Measurements from ENCODE around the gene KCNK7. TPM values are rescaled to one million over a fixed set of nuclear protein-coding genes. Genes with fewer than 3 reads are reported as not detected.

The KCNK7 gene
- total RNA-seq, 1 experiment from 2014 or later, result 0.61 TPM

DNA sequence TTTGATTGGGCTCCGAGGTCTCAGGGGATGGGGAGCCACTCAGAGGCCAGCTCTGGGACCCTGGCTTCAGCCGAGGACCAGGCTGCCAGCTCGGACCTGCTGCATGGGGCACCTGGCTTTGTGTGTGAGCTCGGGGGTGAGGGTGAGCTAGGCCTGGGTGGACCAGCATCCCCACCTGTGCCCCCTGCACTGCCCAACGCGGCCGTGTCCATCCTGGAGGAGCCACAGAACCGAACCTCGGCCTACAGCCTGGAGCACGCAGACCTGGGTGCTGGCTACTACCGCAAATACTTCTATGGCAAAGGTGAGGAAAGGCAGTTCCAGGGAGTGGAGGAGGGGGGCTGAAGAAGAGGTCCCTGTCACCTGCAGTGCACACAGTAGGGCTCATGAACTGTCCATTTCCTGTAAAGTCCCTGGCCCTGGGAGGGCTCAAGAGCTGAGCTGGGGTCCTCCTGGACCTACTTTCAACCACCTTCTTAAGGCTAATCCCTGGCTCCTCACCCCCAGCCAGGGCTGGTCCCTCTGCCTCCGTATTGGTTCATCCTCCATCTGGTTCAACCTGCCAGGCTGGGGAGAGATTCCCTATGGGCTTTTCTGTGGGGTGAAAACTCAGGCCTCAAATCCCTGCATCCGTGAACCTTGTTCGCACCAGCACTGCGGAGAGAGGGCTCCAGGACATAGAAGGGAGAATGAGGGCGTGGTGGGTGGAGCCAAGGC lies 45.9 kb upstream of the KCNK7 start:
- no TSS peak for BruUV-seq (replicated peaks)
- DNase-seq (ENCODE audit: low read depth, low spot score) (no peak), ATAC-seq (no peak)
- Histone ChIP-seq H3K36me3 (ENCODE audit: control insufficient read depth in 1 of 2, insufficient read depth in 2 of 2, low read length in 2 of 2) (peaks cover 0 to 14% of the 10 kb centered on the region in 2 experiments; a peak in 1 of 4 replicates), H3K4me3 (replicated peaks in 1 of 2; ENCODE audit: low read depth in 1 of 2, low read length in 2 of 2) (no peak overlapping the region), H3K4me2 (ENCODE audit: low read length) (no peak overlapping the region), H3K9me2 (ENCODE audit: insufficient read depth) (no peaks in the 10 kb centered on the region), H2AFZ (ENCODE audit: low read depth, low read length, poor library complexity, severe bottlenecking) (no peak overlapping the region), H3K4me1 (ENCODE audit: control insufficient read depth in 1 of 2, insufficient read depth in 2 of 2, low read length in 2 of 2) (peaks cover 37 to 70% of the 10 kb centered on the region in 2 experiments), H4K20me1 (ENCODE audit: insufficient read depth) (no peaks in the 10 kb centered on the region), H3K79me2 (ENCODE audit: insufficient read depth, low read length) (peaks cover 13% of the 10 kb centered on the region; the same call in 1 of the 2 replicates), H3K27me3 (ENCODE audit: insufficient read depth, low read length) (no peaks in the 10 kb centered on the region), H3K27ac (ENCODE audit: low read depth, low read length) (no peak overlapping the region; the same call in 1 of the 2 replicates), H3K9me3 (ENCODE audit: control insufficient read depth in 1 of 2, insufficient read depth in 1 of 2, low read depth in 1 of 2, low read length in 2 of 2) (no peaks in the 10 kb centered on the region), H3K9ac (ENCODE audit: low read length) (no peak overlapping the region)
- RAD21 ChIA-PET (ENCODE audit: low non-redundant PET in 1 of 2, low total read pairs in 2 of 2, uncharacterized antibody in 2 of 2, unreplicated experiment in 2 of 2), result no interaction called here
- CTCF ChIA-PET, result no interaction called here
- intact Hi-C loops (cut with micrococcal nuclease), result no loop called here
- TF ChIP-seq CBX3 (IDR thresholded peaks at IDR 0.05; ENCODE audit: low read depth) (no peak), SRF (IDR thresholded peaks at IDR 0.05; ENCODE audit: low read depth) (no peak), YY1 (IDR thresholded peaks at IDR 0.05; ENCODE audit: extremely low read depth, insufficient replicate concordance, low read depth, low read length) (no peak), ZFX (IDR thresholded peaks at IDR 0.05) (no peak), RAD21 (IDR thresholded peaks at IDR 0.05; ENCODE audit: low read depth) (no peak), EZH2phosphoT487 (IDR thresholded peaks at IDR 0.05; ENCODE audit: borderline replicate concordance) (no peak), JUND (IDR thresholded peaks at IDR 0.05) (no peak), SIN3A (IDR thresholded peaks at IDR 0.05; ENCODE audit: low read depth) (no peak)
- TF ChIP-seq, protein P1, sequence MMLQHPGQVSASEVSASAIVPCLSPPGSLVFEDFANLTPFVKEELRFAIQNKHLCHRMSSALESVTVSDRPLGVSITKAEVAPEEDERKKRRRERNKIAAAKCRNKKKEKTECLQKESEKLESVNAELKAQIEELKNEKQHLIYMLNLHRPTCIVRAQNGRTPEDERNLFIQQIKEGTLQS (IDR thresholded peaks at IDR 0.05), result no peak
- POLR2A ChIA-PET, result no interaction called here
